GM06990 (cell line): ENCODE measurements around the gene RAB11A.

Experiments
- DNase-seq: peaks from one replicate; pipeline ENCODE4 v3.0.0-alpha.2; 2011; ENCODE audit not compliant: insufficient read length; ENCODE audit errors: extremely low read depth
- H3K27me3 ChIP-seq: replicated peaks from 2 replicates; pipeline ENCODE4 v1.6.0; 2011; ENCODE audit warnings: low read length; ENCODE audit not compliant: control insufficient read depth, insufficient read depth
- H3K36me3 ChIP-seq: 2 replicates; pipeline ENCODE4 v1.5.1; 2011; ENCODE audit warnings: low read length; ENCODE audit not compliant: control insufficient read depth, insufficient read depth
- H3K4me3 ChIP-seq: replicated peaks from 2 replicates; pipeline ENCODE4 v1.5.1; 2011; ENCODE audit warnings: low read depth, mild to moderate bottlenecking, control low read depth, low read length
- TF ChIP-seq, protein P1 (sequence below): IDR thresholded peaks from 2 replicates; pipeline ENCODE4 v1.5.1; 2011; ENCODE audit warnings: low read length, control low read depth, mild to moderate bottlenecking, inconsistent platforms; ENCODE audit not compliant: insufficient read depth, poor library complexity, severe bottlenecking

Gene RAB11A

DNA sequence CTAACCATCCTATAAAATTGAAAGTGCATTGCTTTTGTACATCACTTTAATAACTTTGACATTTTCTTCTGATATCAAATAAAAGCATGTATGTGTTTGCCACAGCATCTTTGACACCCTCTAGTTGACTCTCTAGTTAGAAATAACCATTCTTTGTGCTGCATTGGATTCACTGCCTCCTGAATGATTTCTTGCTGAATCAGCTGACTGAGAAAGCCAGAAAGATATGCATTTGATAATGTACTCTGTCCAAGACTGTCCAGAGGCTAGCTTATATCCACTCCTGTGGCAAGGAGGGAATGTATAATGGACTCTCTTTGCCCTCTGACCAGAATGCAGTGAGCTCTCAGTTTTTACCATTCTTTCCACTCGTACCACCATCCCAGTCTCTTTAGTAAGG, 6.2 kb downstream of the RAB11A start:
- DNase-seq = no peak
- TF ChIP-seq, protein P1, sequence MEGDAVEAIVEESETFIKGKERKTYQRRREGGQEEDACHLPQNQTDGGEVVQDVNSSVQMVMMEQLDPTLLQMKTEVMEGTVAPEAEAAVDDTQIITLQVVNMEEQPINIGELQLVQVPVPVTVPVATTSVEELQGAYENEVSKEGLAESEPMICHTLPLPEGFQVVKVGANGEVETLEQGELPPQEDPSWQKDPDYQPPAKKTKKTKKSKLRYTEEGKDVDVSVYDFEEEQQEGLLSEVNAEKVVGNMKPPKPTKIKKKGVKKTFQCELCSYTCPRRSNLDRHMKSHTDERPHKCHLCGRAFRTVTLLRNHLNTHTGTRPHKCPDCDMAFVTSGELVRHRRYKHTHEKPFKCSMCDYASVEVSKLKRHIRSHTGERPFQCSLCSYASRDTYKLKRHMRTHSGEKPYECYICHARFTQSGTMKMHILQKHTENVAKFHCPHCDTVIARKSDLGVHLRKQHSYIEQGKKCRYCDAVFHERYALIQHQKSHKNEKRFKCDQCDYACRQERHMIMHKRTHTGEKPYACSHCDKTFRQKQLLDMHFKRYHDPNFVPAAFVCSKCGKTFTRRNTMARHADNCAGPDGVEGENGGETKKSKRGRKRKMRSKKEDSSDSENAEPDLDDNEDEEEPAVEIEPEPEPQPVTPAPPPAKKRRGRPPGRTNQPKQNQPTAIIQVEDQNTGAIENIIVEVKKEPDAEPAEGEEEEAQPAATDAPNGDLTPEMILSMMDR = no peak
- peaks cover 8% of the 10 kb centered on the region for H3K36me3 ChIP-seq
- no peak overlapping the region for H3K4me3 ChIP-seq
- no peaks in the 10 kb centered on the region for H3K27me3 ChIP-seq

DNA sequence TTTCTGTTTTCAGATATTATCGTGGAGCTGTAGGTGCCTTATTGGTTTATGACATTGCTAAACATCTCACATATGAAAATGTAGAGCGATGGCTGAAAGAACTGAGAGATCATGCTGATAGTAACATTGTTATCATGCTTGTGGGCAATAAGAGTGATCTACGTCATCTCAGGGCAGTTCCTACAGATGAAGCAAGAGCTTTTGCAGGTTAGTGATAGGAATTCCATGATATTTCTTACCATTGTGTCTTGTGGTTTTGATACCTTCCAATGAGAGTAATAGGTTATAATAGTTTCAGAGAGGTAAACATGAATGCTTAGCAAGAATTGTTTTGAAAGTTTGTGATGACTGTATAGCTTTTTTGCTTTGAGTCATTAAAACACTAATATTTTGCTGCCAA, 8.5 kb downstream of the RAB11A start:
- DNase-seq = no peak
- TF ChIP-seq, protein P1 = no peak
- H3K27me3 ChIP-seq = no peaks in the 10 kb centered on the region
- H3K4me3 ChIP-seq = no peak overlapping the region
- H3K36me3 ChIP-seq = peaks cover 8% of the 10 kb centered on the region

DNA sequence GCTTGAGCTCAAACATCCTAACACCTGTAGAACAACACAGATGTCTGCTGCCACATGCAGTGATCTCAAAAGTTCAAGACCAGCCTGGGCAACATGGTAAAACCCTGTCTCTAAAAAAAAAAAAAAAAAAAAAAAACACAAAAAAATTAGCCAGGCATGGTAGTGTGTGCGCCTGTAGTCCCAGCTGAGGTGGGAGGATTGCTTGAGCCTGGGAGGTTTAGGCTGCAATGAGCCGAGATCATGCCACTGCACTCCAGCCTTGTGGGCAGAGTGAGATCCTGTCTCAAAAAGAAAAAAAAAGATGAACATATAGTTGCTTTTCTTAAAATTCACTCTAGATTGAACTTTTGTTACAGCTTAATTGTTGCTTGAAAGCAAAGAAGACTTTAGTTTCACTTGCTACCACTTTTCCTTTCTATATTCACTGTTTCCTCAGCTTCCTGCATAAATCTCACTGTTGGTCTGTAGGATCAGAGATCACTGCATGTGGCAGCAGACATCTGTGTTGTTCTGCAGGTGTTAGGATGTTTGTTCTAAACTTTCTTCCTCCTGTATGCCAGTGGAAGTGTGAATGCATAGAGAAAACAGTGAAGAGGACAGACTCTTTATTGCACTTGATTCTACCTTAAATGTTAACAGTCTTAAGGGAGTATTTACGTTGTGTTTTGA, 12.6 kb downstream of the RAB11A start:
- H3K4me3 ChIP-seq = no peak overlapping the region
- no peaks in the 10 kb centered on the region for H3K27me3 ChIP-seq
- no peak for DNase-seq
- peaks cover 6% of the 10 kb centered on the region for H3K36me3 ChIP-seq
- TF ChIP-seq, protein P1 = no peak

DNA sequence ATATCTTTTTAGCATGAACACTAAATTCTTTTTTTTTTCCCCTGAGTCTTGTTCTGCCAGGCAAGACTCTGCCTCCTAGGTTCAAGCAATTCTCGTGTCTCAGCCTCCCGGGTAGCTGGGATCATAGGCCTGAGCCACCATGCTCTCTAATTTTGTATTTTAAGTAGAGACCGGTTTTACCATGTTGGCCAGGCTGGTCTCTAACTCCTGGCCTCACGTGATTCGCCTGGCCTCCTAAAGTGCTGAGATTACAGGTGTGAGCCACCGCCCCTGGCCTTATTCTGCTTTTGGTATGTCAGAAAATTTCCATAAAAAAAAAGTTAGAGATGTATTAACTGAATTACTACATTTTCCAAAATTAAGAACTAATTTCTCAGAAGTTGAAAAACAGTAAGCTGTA, 14.3 kb downstream of the RAB11A start:
- TF ChIP-seq, protein P1 = no peak
- Histone ChIP-seq H3K4me3 (no peak overlapping the region), H3K27me3 (no peaks in the 10 kb centered on the region), H3K36me3 (peaks cover 4% of the 10 kb centered on the region)
- DNase-seq = no peak

DNA sequence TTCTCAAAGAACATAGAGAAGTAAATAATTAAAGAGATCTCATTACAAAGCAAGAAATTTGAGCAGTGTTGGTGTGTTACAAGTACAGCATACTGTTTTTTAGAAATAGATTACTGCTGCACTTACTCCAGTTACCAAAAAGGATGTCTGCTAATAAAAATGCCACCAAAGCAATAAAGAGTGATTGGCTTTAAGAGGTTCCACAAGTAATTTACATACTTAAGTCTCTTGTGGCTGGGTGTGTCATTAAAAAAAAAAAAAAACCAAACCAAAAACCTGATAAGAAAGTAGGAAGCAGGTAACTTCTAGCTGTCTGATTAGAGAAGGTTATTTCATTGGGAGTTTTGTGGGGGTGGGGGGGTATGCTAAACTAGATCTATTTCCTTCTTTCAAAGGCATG, 15.2 kb downstream of the RAB11A start:
- TF ChIP-seq, protein P1 = no peak
- peaks cover 1% of the 10 kb centered on the region; the same call in 1 of the 2 replicates for H3K36me3 ChIP-seq
- no peak overlapping the region for H3K4me3 ChIP-seq
- DNase-seq = no peak
- H3K27me3 ChIP-seq = no peaks in the 10 kb centered on the region
